HG02973 (cell line): ENCODE measurements around the gene ERMP1.
"Not testable (repeated sequence)": the region's sequence is repeated elsewhere in the genome, so short reads cannot be mapped to it uniquely, and the experiment has no call there.

Experiments used
- ATAC-seq: cut with Tn5 transposase; IDR thresholded peaks from one replicate; pipeline ENCODE4 v1.9.1; 2021; ENCODE audit warnings: moderate library complexity; ENCODE audit not compliant: unreplicated experiment

The ERMP1 gene

DNA sequence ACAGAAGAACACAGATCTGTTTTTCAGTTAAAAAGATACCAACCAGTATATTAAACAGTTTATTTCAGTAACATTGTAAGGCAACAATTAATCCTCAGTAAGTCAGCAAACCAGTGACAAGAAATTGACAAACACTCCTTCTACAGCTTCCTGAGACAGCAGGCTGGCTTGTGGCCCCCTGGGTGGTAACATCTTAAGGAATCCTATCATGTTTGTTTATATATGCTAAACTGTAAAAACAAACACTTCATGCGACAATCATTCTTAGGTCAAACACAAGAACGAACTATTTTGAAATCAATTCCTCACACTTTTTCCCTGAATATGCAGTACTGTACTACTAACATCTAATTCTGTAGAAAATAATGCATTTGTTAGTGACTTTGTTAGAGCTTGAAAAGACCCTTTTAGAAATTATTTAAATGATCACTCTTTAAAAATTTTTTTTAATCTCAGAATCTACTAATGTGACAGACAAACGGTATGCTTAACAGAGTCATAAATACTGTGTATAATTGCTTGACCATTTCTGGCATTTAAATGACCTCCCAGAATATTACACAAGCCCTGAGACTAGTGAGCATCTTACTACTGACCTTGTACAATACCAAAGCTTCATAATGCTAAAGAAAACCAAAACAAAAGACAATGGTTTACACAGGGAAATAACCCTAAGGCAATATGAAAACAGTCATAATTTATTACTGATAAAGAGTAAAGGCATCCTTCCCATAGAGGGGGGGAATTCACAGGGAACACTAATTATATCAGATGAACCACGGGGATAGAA is 48.2 kb downstream of the ERMP1 start:
- no peak for ATAC-seq

DNA sequence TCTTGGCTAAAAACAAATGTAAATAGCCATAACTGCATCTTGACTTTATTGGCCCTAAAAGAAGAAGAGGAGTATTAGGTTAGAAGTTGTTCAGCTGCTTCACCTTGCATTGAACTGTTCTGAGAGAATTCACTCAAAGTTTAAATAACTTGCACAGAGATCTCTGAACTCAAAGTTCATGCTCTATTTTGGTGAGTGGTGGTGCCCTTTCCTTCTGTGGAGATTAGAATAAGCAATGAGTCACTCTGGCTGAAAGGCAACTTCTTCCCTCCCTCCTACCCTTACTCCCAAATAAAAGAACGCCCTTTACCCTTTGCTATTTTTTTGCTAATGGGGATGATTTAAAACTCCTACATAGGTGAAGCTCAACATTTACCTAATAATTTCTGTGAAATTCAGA is 48.9 kb downstream of the ERMP1 start:
- ATAC-seq: no peak

GRCh38 chr9:5783420-5783819 is 49.5 kb downstream of the ERMP1 start:
- not testable (repeated sequence) for ATAC-seq

- not testable (repeated sequence) for ATAC-seq
These were observed 53.2 kb downstream of the ERMP1 start for GRCh38 chr9:5779705-5780218.

GRCh38 chr9:5778805-5779204 is 54.1 kb downstream of the ERMP1 start:
- no peak for ATAC-seq

GRCh38 chr9:5773324-5773999 is 59.5 kb downstream of the ERMP1 start:
- no peak for ATAC-seq

DNA sequence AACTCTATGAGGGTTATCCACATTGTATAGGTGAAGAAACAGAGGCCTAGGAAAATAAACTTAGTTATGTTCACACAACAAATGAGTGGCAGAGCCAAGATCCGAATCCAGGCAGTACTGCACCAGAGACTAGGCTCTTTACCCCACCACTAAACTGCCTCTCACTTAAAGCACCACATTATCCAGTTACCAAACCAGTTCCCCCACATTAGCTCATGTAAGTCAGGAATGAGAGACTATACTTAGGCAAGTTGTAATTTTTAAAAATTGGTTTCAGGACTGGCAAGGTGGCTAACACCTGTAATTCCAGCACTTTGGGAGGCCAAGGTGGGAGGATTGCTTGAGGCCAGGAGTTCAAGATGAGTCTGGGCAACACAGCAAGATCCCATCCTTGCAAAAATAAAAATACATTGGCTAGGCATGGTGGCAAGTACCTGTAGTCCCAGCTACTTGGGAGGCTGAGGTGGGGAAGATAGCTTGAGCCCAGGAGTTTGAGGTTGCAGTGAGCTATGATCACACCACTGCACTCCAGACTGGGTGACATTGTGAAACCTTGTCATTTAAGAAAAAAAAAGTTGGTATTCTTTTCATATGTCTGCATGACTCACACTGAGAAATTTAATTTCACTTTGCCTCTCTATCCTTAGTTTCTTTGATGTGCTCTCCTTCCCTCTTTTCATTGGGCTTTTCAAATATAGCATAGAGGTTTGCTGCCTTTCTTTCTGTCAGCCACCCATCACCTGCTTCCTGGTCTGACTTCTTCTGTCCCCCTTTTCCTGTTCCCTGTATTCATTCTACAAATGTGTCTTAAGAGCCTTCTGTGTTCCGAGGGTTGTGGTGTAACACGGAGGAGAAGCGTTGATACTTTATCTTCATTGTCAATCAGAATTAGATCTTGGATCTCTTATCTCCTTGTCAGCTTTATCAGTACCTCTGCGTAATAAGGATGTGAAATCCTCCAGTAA is 64.7 kb downstream of the ERMP1 start:
- ATAC-seq: no peak

DNA sequence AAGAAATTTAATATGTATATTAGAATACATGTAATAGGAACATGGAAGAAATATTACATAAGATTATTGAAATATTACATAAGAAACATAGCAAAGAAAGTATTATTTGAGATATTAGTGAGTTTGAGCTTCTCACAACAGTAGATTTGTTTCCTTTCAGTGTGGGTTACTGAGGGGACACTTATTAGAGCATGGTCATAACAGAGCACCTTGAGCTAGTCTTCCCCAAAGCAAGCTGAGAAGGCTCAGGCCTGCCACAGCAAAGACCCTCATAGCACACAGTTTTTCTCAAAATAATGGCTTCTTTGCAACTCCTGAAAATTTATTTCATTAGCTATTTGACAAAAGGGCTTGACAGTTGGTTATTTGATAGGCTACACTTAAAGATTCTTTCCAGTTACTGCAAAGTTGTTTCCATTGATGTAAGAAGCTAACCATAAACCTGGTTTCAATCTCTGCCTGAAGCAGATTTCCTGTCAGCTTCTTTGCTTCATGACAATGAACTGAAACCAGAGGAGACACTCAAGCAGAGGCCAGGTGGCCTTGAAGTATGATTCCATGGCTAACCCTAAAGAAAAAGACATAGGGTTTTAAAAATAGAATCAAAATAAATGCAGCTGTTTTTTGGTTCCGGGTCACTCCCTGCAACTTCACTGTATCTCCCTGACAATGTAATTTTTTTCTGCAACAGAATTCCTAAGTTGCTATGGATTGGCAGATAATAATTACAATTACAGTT is 68.6 kb downstream of the ERMP1 start:
- peak; percentile 82 for ATAC-seq

DNA sequence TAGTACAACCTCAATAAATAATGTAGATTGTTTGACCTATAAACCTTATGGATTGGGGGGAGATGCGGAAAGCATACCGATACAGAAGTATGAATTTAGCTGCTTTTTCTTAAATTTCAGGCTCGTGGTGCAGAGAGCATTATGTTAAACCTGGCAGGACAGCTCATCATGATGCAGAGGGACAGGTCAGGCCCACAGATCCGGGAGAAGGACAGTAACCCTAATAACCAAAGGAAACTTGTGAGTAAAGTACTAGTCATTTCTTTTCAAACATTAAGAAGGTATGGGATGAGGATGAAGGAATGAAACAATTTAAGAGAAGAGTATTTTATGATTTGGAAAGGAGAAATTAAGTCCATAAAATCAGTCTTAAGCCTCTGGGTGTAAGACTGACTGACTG is 70.5 kb downstream of the ERMP1 start:
- no peak for ATAC-seq

DNA sequence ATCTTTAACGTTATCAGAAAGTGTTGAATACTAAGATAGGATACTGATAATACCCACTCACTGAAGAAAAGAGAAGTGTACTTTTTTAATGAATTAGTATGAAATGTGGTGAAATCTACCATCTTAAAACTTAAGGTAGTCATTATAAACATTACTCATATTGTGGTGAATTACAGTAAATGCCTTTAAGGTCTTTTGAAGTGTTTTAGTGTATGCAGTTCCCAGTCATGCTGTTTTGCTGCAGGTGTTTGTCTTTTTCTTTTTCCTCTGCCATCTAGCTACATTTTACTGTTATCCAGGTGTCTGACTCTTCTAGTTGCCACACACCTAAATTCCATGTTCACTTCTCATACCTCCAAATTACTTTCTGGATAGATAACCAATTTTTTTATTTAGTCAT is 72.6 kb downstream of the ERMP1 start:
- no peak for ATAC-seq

DNA sequence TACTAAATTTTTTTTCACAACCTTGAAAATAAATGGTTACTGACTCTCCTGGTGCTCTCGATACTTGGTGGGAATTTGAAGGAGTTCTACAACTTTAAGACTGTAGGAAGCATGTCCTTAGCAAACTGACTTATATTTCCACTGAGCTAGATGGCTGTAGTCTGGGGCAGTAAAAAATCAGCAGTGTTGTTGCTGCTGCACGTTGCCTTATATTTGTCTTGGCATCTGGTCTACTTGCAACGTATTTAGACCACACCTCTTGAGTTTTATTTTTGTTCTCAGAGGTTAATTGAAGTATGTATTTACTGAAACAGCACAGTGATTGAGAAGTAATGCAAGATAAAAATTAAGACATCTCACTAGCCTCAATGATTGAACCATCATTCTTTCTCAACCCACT is 76.3 kb downstream of the ERMP1 start:
- ATAC-seq: no peak

- no peak for ATAC-seq
These were observed 82.3 kb downstream of the ERMP1 start for GRCh38 chr9:5750569-5750968.

DNA sequence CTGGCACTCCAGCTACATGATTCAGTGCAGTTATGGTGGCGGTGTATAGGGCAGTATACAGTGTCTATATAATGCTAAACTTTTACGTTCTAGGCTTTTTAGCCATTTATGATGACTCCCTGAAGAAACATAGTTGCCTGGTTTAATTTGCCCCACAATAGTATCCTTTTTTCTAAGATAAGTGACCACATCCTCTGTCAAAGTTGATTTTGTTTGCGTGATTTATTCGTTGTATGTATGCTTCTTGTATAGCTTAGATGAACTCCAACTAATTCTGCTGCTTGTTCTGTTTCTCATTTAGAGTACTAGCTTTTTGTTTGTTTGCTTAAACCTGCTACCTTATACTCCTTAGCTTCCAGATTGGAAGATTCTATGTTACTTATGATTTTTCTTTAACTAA is 83.6 kb downstream of the ERMP1 start:
- ATAC-seq: no peak

- no peak for ATAC-seq
These were observed 84.5 kb downstream of the ERMP1 start for GRCh38 chr9:5748438-5748837.

DNA sequence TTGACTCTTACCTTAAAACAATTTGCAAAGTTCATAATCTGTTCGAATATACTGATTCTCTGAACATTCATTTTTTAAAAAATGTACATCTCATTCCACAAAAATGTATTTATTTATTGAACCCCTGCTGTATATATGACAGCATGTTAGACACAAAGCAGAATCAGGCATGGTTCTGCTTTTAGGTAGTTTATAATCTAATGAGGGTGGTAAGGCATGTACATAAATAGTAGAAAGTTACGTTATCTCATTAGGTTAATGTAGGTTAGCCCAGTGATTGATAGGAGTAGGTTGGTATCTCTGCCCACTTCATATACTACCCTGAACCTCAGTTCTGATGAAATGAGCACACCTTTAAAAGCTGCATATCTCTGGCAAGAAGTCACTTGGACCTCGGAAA is 89.8 kb downstream of the ERMP1 start:
- ATAC-seq: no peak

- no peak for ATAC-seq
These were observed 96.2 kb downstream of the ERMP1 start for GRCh38 chr9:5736563-5737346.

GRCh38 chr9:5735072-5735471 is 97.8 kb downstream of the ERMP1 start:
- ATAC-seq: no peak
